K562 (cell line): ENCODE data around the gene FHIT. TPM values are rescaled to one million over a fixed set of nuclear protein-coding genes. Genes with fewer than 3 reads are reported as not detected.

Source experiments
- ATAC-seq: fragments of 200-7000 bp; cut with Tn5 transposase; 3 replicates; pipeline ENCODE4 v1.9.1; 2020; ENCODE audit warnings: moderate library complexity
- BruUV-seq: library from RNA; stranded (reverse); fragments of 400-500 nt; replicated peaks from 2 replicates; lab custom pipeline; 2021; lab: Mats Ljungman, UMichigan
- CTCF ChIA-PET: fragments of 300-600 bp; formaldehyde crosslinking; extraction: SDS; loops from one replicate; lab custom pipeline; 2021; ENCODE audit warnings: low intra/inter-chr PET ratio; lab: Yijun Ruan, JAX
- POLR2A ChIA-PET: fragments of 300-600, 350-650 bp; sonication (Branson Sonifier 250); formaldehyde crosslinking; extraction: SDS; loops from one replicate; lab custom pipeline; 2021; ENCODE audit warnings: antibody characterized with exemption, inconsistent platforms; lab: Yijun Ruan, JAX
- DNase-seq, 4 experiments: peaks; one replicate each; pipeline versions ENCODE4 v3.0.0 to v3.0.0-alpha.2; 2011 to 2018; ENCODE audit warnings: low spot score in 3 of 4, mixed read lengths in 3 of 4; ENCODE audit errors: extremely low read depth in 1 of 4
- FAIRE-seq: peaks from 2 replicates; lab custom pipeline; 2011; peaks lifted over from hg19 to GRCh38; lab: Jason Lieb, UNC
- H2AFZ ChIP-seq: 2 replicates; pipeline ENCODE4 v1.6.0; 2011; ENCODE audit warnings: low read depth, low read length, control low read depth, inconsistent platforms
- H3K27ac ChIP-seq: fragments of 200-600 bp; 3 replicates; pipeline ENCODE4 v1.8.0; 2011; ENCODE audit warnings: low read depth, mild to moderate bottlenecking, control low read depth, inconsistent platforms, low read length, moderate library complexity, mixed read lengths; ENCODE audit errors: extremely low read depth
- H3K27me3 ChIP-seq, 2 experiments: fragments of 300-600 bp in 1 of 2; 2 replicates in 1 of 2; 3 replicates in 1 of 2; pipeline versions ENCODE4 v1.6.0 to v1.8.0; 2011; ENCODE audit warnings: inconsistent platforms in 2 of 2, low read length in 2 of 2, mild to moderate bottlenecking in 1 of 2, mixed read lengths in 1 of 2, moderate library complexity in 1 of 2; ENCODE audit not compliant: control insufficient read depth in 2 of 2, insufficient read depth in 2 of 2
- H3K36me3 ChIP-seq: fragments of 300-600 bp; 3 replicates; pipeline ENCODE4 v1.8.0; 2011; ENCODE audit warnings: mild to moderate bottlenecking, low read length, inconsistent platforms; ENCODE audit not compliant: control insufficient read depth, insufficient read depth
- H3K4me1 ChIP-seq, 2 experiments: fragments of 200-600 bp in 1 of 2; replicated peaks in 1 of 2; 2 replicates in 1 of 2; 3 replicates in 1 of 2; pipeline versions ENCODE4 v1.5.1 to v1.8.0; 2011; ENCODE audit warnings: inconsistent platforms in 2 of 2, low read length in 2 of 2, mild to moderate bottlenecking in 1 of 2, mixed read lengths in 1 of 2, moderate library complexity in 1 of 2; ENCODE audit not compliant: control insufficient read depth in 2 of 2, insufficient read depth in 2 of 2
- H3K4me2 ChIP-seq: 2 replicates; pipeline ENCODE4 v1.6.1; 2011; ENCODE audit warnings: low read length, control low read depth, inconsistent platforms, mixed read lengths; ENCODE audit not compliant: insufficient read depth
- H3K4me3 ChIP-seq: fragments of 200-600 bp; sonication (generic), shearing (Covaris generic); 2 replicates; pipeline ENCODE4 v1.5.1; 2016; ENCODE audit warnings: control low read depth, inconsistent platforms
- H3K79me2 ChIP-seq: fragments of 200-600 bp; 3 replicates; pipeline ENCODE4 v1.8.0; 2011; ENCODE audit warnings: low read length, inconsistent platforms; ENCODE audit not compliant: control insufficient read depth, insufficient read depth
- H3K9ac ChIP-seq, 2 experiments: 2 replicates each; pipeline versions ENCODE4 v1.6.0 to v1.6.1; 2011; ENCODE audit warnings: low read depth in 2 of 2, low read length in 2 of 2, control low read depth in 1 of 2, inconsistent platforms in 1 of 2, mild to moderate bottlenecking in 1 of 2, mixed read lengths in 1 of 2; ENCODE audit not compliant: insufficient read depth in 1 of 2
- H3K9me1 ChIP-seq: one replicate; pipeline ENCODE4 v1.6.0; 2011; ENCODE audit warnings: inconsistent platforms, mild to moderate bottlenecking, low read length, moderate library complexity; ENCODE audit not compliant: control insufficient read depth, insufficient read depth
- H3K9me3 ChIP-seq: replicated peaks from 2 replicates; pipeline ENCODE4 v1.5.1; 2011; ENCODE audit warnings: low read depth, low read length, inconsistent platforms; ENCODE audit not compliant: control insufficient read depth, insufficient read depth
- H4K20me1 ChIP-seq: replicated peaks from 2 replicates; pipeline ENCODE4 v1.6.1; 2011; ENCODE audit warnings: low read length, inconsistent platforms, mixed read lengths; ENCODE audit not compliant: control insufficient read depth, insufficient read depth
- ADNP ChIP-seq: fragments of 200-800 bp; sonication (Bioruptor generic); IDR thresholded peaks from 2 replicates; pipeline ENCODE4 v1.6.1; 2016; ENCODE audit warnings: missing genetic modification characterization, missing compliant biosample characterization
- BCL6 ChIP-seq: fragments of 250-450 bp; sonication (Bioruptor Pico); IDR thresholded peaks from 2 replicates; pipeline ENCODE4 v1.4.0; 2020
- CSDE1 ChIP-seq, 2 experiments: fragments of 450-650 bp; IDR thresholded peaks; 2 replicates each; pipeline ENCODE4 v1.6.1; 2016; ENCODE audit warnings: mild to moderate bottlenecking in 1 of 2
- HNRNPH1 ChIP-seq: fragments of 200-400 bp; formaldehyde crosslinking; optimal IDR thresholded peaks from 2 replicates; pipeline ENCODE3; 2017; ENCODE audit warnings: low read depth, mild to moderate bottlenecking, low read length, moderate library complexity
- RHOXF2B ChIP-seq: fragments of 250-450 bp; sonication (Bioruptor Pico); conservative IDR thresholded peaks from 2 replicates; pipeline ENCODE4 v1.5.1; 2021
- SIN3B ChIP-seq: fragments of 450-650 bp; IDR thresholded peaks from 2 replicates; pipeline ENCODE4 v1.6.1; 2017; ENCODE audit warnings: low read depth, mild to moderate bottlenecking, moderate library complexity
- WGBS: fragments of 100-300 bp; shearing (Covaris generic); methylation state at CpG from one replicate; pipeline ENCODE4 v1.1.6; 2016; ENCODE audit warnings: low coverage, mixed read lengths; ENCODE audit not compliant: insufficient coverage; ENCODE audit errors: missing lambda C conversion rate; 5-methylcytosine and 5-hydroxymethylcytosine counted together
- in situ Hi-C: fragments of 300-500 bp; cut with MboI; formaldehyde crosslinking; loops from 4 replicates; pipeline ENCODE4 v1.15.0; 2018; ENCODE audit warnings: inconsistent platforms, mixed read lengths
- intact Hi-C: fragments of 100-400 bp; cut with micrococcal nuclease; formaldehyde crosslinking; loops from 2 replicates; pipeline ENCODE4 v1.14.2; 2022
- polyA plus RNA-seq, 8 experiments: library from polyadenylated mRNA; depleted of rRNA in 4 of 8; stranded (reverse) in 5 of 8; unstranded in 3 of 8; fragments of >200 nt; fragmentation: Nextera tagmentation in 2 of 8; fragmentation: Illumina TruSeq in 1 of 8; extraction: Ambion mirVana in 2 of 8; extraction: Trizol in 1 of 8; gene quantifications; 2 replicates each; pipeline versions ENCODE4 v1.2.1 to v1.2.3, GENCODE V29; 2011 to 2014; ENCODE audit warnings: inconsistent platforms in 1 of 8, missing spikeins in 1 of 8
- total RNA-seq, 7 experiments: library from RNA; depleted of rRNA in 6 of 7; stranded (reverse); fragments of >200 nt in 6 of 7; fragmentation: Illumina TruSeq in 2 of 7; extraction: Trizol in 2 of 7; gene quantifications; 2 replicates each; pipeline versions ENCODE4 v1.2.1 to v1.2.3, GENCODE V29; 2011 to 2021; ENCODE audit warnings: low replicate concordance in 1 of 7
- TF ChIP-seq, protein P1 (sequence below): fragments of 450-650 bp; conservative IDR thresholded peaks from 2 replicates; pipeline ENCODE4 v1.6.1; 2016; ENCODE audit warnings: missing genetic modification characterization, low read depth, mild to moderate bottlenecking, control low read depth, missing compliant biosample characterization

FHIT gene
- total and polyA plus RNA-seq, 9 of the 15 experiments (the other 6 are each of a cell fraction or from before 2014, with no cell fraction given): 1.7 to 9.1 (median 4.3) TPM

DNA sequence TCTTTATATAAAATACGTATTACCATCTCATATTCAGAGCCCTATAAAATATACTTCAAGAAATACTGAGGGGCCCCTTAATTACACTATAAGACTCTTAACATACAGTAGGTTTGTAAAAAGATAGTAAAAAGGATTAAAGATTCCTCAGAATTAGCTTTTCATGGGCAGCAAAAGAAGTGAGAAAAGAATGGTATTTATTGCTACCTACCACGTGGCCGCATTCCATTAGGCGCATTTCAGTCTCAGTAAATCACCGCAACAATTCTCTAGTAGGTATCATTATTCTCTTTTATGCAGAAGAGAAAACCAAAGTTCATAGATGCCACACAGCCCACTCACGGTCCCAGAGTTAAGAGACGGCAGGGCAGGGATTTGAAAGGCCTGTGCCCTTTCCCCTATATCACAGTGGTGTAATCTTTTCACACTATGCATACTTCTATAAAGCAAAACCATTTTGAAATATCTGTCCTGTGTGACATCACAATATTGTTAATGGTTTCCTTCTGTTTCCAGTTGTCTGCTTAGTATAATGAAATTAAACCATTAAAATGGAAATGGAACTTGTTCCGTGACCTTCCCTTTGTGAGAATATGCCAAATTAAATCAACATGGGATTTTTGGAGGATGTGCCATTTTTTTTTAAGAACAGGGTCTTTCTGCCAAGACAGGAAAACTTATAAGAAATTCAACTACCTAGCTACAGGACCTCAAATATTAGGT, 1072.2 kb downstream of the FHIT start:
- H2AFZ ChIP-seq: no peak overlapping the region
- H3K9ac ChIP-seq: no peak overlapping the region
- no peaks in the 10 kb centered on the region for H4K20me1 ChIP-seq
- no peaks in the 10 kb centered on the region for H3K9me1 ChIP-seq
- in situ Hi-C loops: no loop called here
- no peak for ATAC-seq
- H3K27me3 ChIP-seq: no peaks in the 10 kb centered on the region
- no peaks in the 10 kb centered on the region for H3K9me3 ChIP-seq
- H3K79me2 ChIP-seq: no peaks in the 10 kb centered on the region
- ChIA-PET CTCF (no interaction called here), POLR2A (no interaction called here)
- no peak overlapping the region for H3K4me3 ChIP-seq
- no peak for FAIRE-seq
- BruUV-seq: no TSS peak
- H3K4me1 ChIP-seq: no peaks in the 10 kb centered on the region
- no peak for TF ChIP-seq ADNP (tag)
- no peak for TF ChIP-seq CSDE1 (IDR thresholded peaks at IDR 0.05)
- no peak for TF ChIP-seq BCL6
- TF ChIP-seq SIN3B: no peak
- TF ChIP-seq, protein P1, sequence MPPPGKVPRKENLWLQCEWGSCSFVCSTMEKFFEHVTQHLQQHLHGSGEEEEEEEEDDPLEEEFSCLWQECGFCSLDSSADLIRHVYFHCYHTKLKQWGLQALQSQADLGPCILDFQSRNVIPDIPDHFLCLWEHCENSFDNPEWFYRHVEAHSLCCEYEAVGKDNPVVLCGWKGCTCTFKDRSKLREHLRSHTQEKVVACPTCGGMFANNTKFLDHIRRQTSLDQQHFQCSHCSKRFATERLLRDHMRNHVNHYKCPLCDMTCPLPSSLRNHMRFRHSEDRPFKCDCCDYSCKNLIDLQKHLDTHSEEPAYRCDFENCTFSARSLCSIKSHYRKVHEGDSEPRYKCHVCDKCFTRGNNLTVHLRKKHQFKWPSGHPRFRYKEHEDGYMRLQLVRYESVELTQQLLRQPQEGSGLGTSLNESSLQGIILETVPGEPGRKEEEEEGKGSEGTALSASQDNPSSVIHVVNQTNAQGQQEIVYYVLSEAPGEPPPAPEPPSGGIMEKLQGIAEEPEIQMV (tag): no peak
- TF ChIP-seq HNRNPH1: no peak
- TF ChIP-seq RHOXF2B (CRISPR knock-in tag): no peak
- intact Hi-C loops: no loop called here
- no peak for DNase-seq
- WGBS: 87% methylated on average over 7 of the region's 8 CpGs
- H3K36me3 ChIP-seq: no peaks in the 10 kb centered on the region
- no peak overlapping the region for H3K27ac ChIP-seq
- no peak overlapping the region for H3K4me2 ChIP-seq
